Aorta (tissue), 5 donors: ENCODE data around the gene SF3B4. TPM values are rescaled to one million over a fixed set of nuclear protein-coding genes. Genes with fewer than 3 reads are reported as not detected.
A peak's percentile ranks its signal among the peaks of the same experiment; 100 is the strongest.
"Not testable (repeated sequence)": the region's sequence is repeated elsewhere in the genome, so short reads cannot be mapped to it uniquely, and the experiment has no call there.

Experiments used
- ATAC-seq: fragments of 200-7000 bp; cut with Tn5 transposase; one replicate; pipeline ENCODE4 v1.9.1; 2022; ENCODE audit warnings: moderate library complexity; ENCODE audit not compliant: low FRiP score
- DNase-seq, 2 donors: peaks; one replicate each; pipeline ENCODE4 v3.0.0-alpha.2; 2020
- H3K27ac ChIP-seq, 2 donors: one replicate each; pipeline ENCODE4 v1.5.1; 2013; ENCODE audit warnings: low read length in 2 of 2, mild to moderate bottlenecking in 2 of 2, moderate library complexity in 2 of 2, control low read depth in 1 of 2, inconsistent platforms in 1 of 2, low read depth in 1 of 2
- H3K27me3 ChIP-seq, 2 donors: one replicate each; pipeline ENCODE4 v1.6.1; 2013; ENCODE audit warnings: control low read depth in 1 of 2, low read length in 1 of 2, mild to moderate bottlenecking in 1 of 2, moderate library complexity in 1 of 2; ENCODE audit not compliant: insufficient read depth in 2 of 2, control insufficient read depth in 1 of 2
- H3K36me3 ChIP-seq, 2 donors: one replicate each; pipeline ENCODE4 v1.6.1; 2013; ENCODE audit warnings: control low read depth in 1 of 2, low read length in 1 of 2, mild to moderate bottlenecking in 1 of 2; ENCODE audit not compliant: insufficient read depth in 2 of 2, control insufficient read depth in 1 of 2
- H3K4me1 ChIP-seq, 2 donors: one replicate each; pipeline ENCODE4 v1.6.1; 2013; ENCODE audit warnings: low read length in 2 of 2, control low read depth in 1 of 2, mild to moderate bottlenecking in 1 of 2, moderate library complexity in 1 of 2; ENCODE audit not compliant: insufficient read depth in 2 of 2, control insufficient read depth in 1 of 2
- H3K4me3 ChIP-seq, 2 donors: one replicate each; pipeline ENCODE4 v1.5.1; 2013; ENCODE audit warnings: low read length in 2 of 2, control low read depth in 1 of 2, mild to moderate bottlenecking in 1 of 2
- H3K9me3 ChIP-seq: one replicate; pipeline ENCODE4 v1.6.1; 2013; ENCODE audit warnings: mild to moderate bottlenecking, low read length; ENCODE audit not compliant: control insufficient read depth
- WGBS, 2 donors: extraction: QIAGEN DNeasy Blood & Tissue Kit; methylation state at CpG; one replicate each; pipeline ENCODE4 v1.1.7; 2013; 5-methylcytosine and 5-hydroxymethylcytosine counted together
- intact Hi-C, 2 donors: fragments of 100-400 bp; cut with DNase I; formaldehyde crosslinking; loops; one replicate each; pipeline versions ENCODE4 v1.14.2 to v1.15.0; 2022
- polyA plus RNA-seq, 2 donors: library from polyadenylated mRNA; stranded (reverse); fragments of 200-250 nt; gene quantifications; one replicate each; pipeline ENCODE4 v1.2.3, GENCODE V29; 2013
- total RNA-seq, 2 donors: library from RNA; stranded (reverse); fragmentation: NEBNext Ultra II Directional; extraction: Animal tissue kit (Norgen Biotek cat#: 25700); gene quantifications; one replicate each; pipeline ENCODE4 v1.2.1, GENCODE V29; 2021
- donor health status: healthy with polysubstance abuse.
- donor health status: Bipolar disorder and iron deficiency.
- donor health status: DM: no; HTN: no; CAD: no.
- donor health status: DM: no; HTN: no; CAD: no.
- donor health status: DM: yes; HTN: yes; CAD: no.

Gene SF3B4
- total and polyA plus RNA-seq, 4 donors = 18.8 to 42.6 (median 37.4) TPM

- DNase-seq (no peak), ATAC-seq (no peak)
- 38 to 46% methylated on average over 2 of the region's 2 CpGs for WGBS, 2 donors
- H3K36me3 ChIP-seq = peaks cover 4 to 11% of the 10 kb centered on the region in 2 donors
- no peaks in the 10 kb centered on the region for H3K9me3 ChIP-seq
- no peaks in the 10 kb centered on the region for H3K27me3 ChIP-seq
- peak overlapping the region; percentile 37 to 40 for H3K27ac ChIP-seq
- no peak overlapping the region for H3K4me3 ChIP-seq
- intact Hi-C loops = loop anchor here (1.0 to 5.0 kb wide), 3 partner anchors 88 to 206 kb away; no protein-coding TSS in a partner anchor
- H3K4me1 ChIP-seq = no peaks in the 10 kb centered on the region
These were observed 35.1 kb upstream of the SF3B4 start for GRCh38 chr1:149962736-149963135.

DNA sequence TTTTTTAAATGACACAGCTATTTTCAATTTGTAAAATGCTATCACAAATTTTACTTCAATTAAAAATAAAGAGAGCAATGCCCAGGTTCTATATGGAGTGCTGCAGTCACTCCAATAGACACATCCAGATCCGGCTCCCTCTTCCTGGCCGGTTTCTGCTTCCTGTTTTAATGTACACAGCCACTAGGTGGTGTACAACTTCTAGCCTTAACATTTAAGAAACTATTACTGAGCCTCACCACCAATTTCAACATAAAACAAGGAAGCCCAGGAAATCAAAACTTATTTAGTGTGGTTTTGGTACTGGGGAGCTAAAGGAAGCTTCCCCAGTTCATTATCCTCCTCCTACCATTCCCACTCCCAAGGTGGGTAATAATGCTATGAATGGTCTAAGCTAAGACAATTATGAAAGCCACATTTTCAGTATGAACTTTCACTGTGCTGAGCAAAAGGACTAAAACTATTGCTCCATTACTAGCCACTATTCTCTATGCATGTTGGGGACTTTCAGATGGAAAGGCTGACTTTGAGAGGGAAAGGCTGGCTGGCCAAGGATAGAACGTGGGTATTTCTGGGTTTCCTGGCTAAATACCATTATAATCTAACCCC, 34.5 kb upstream of the SF3B4 start:
- intact Hi-C loops = loop anchor here (1.0 to 5.0 kb wide), 3 partner anchors 88 to 207 kb away; no protein-coding TSS in a partner anchor
- Histone ChIP-seq H3K4me3 (no peak overlapping the region), H3K36me3 (peaks cover 3 to 9% of the 10 kb centered on the region in 2 donors), H3K27ac (peak overlapping the region in 1 of 2 donors; percentile 37), H3K27me3 (no peaks in the 10 kb centered on the region), H3K4me1 (no peaks in the 10 kb centered on the region), H3K9me3 (no peaks in the 10 kb centered on the region)
- DNase-seq (peak in 1 of 2 donors; percentile 50), ATAC-seq (peak; percentile 87)
- WGBS, 2 donors = 7 to 14% methylated on average over 3 of the region's 3 CpGs

GRCh38 chr1:149957548-149957947, 29.9 kb upstream of the SF3B4 start:
- WGBS, 2 donors = 96 to 98% methylated on average over 14 of the region's 14 CpGs
- H3K27ac ChIP-seq, H3K4me1 ChIP-seq, intact Hi-C loops, H3K9me3 ChIP-seq, H3K4me3 ChIP-seq, ATAC-seq, DNase-seq, H3K27me3 ChIP-seq, H3K36me3 ChIP-seq: not testable (repeated sequence)

- intact Hi-C loops = no loop called here
- H3K36me3 ChIP-seq = peaks cover 0 to 5% of the 10 kb centered on the region in 2 donors
These were observed 22.3 kb upstream of the SF3B4 start for GRCh38 chr1:149949911-149950310.

DNA sequence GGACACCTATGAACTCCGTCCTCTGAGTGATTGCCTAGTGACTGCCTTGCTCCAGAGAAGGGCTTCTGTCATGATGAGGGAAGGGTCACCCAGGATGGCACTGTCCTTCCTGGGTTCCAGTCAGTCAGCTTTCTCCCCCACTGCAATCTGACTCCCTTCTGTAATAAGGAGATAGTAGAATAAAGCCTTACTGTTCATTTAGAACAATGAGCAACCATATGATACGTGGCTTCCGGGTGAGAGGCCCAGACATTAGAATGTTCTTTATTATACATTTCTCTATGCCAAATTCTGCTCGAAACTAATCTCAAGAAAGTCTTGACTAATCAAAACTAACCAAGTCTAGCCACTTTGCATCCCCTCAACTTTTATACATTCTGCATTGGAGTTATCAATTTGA, 17.6 kb upstream of the SF3B4 start:
- 91 to 94% methylated on average over 4 of the region's 4 CpGs for WGBS, 2 donors
- ATAC-seq = no peak
- Histone ChIP-seq H3K4me3 (no peak overlapping the region), H3K4me1 (no peaks in the 10 kb centered on the region), H3K9me3 (no peaks in the 10 kb centered on the region), H3K36me3 (peaks cover 0 to 5% of the 10 kb centered on the region in 2 donors), H3K27me3 (no peaks in the 10 kb centered on the region), H3K27ac (no peak overlapping the region)
- no peak for DNase-seq
- intact Hi-C loops = no loop called here

More at GRCh38 chr1:149949911-149950310, 22.3 kb upstream of the SF3B4 start:
- H3K9me3 ChIP-seq = no peaks in the 10 kb centered on the region
- H3K4me1 ChIP-seq = no peaks in the 10 kb centered on the region
- H3K27ac ChIP-seq = no peak overlapping the region
- H3K4me3 ChIP-seq = no peak overlapping the region
- DNase-seq (no peak), ATAC-seq (no peak)
- H3K27me3 ChIP-seq = no peaks in the 10 kb centered on the region
- 75 to 77% methylated on average over 6 of the region's 6 CpGs for WGBS, 2 donors

DNA sequence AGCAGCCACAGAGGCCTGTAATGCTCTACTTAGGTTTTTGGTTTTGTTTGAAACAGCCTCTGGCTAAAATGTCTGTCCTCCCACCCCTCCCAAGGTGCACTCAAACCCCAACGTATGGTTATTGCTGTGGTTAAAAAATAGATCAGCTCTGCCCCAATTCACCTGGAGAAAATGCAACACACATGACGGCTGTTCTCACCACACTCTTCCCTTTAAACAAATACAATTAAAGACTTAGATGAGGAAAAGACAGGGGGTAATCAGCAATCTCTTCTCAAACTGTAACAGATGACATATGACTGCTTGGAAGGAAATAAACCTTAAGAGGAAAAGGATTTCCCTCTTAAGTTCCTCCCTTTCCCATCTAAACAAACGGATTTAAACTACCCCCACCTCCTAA, 15.3 kb upstream of the SF3B4 start:
- H3K4me1 ChIP-seq = peaks cover 0 to 2% of the 10 kb centered on the region in 2 donors
- intact Hi-C loops = no loop called here
- WGBS, 2 donors = 46 to 59% methylated on average over 3 of the region's 3 CpGs
- H3K27me3 ChIP-seq = no peaks in the 10 kb centered on the region
- H3K4me3 ChIP-seq = no peak overlapping the region
- no peaks in the 10 kb centered on the region for H3K36me3 ChIP-seq
- no peaks in the 10 kb centered on the region for H3K9me3 ChIP-seq
- H3K27ac ChIP-seq = no peak overlapping the region
- ATAC-seq (no peak), DNase-seq (no peak)

- DNase-seq (no peak), ATAC-seq (no peak)
- H3K4me3 ChIP-seq = no peak overlapping the region
- H3K36me3 ChIP-seq = no peaks in the 10 kb centered on the region
- H3K9me3 ChIP-seq = no peaks in the 10 kb centered on the region
- WGBS, 2 donors = 10 to 15% methylated on average over 5 of the region's 5 CpGs
- intact Hi-C loops = no loop called here
- no peaks in the 10 kb centered on the region for H3K27me3 ChIP-seq
- H3K4me1 ChIP-seq = peaks cover 0 to 2% of the 10 kb centered on the region in 2 donors
- no peak overlapping the region for H3K27ac ChIP-seq
These were observed 14.6 kb upstream of the SF3B4 start for GRCh38 chr1:149942207-149942606.

- no peak overlapping the region for H3K27ac ChIP-seq
- DNase-seq (no peak), ATAC-seq (no peak)
- intact Hi-C loops = no loop called here
- H3K27me3 ChIP-seq = no peaks in the 10 kb centered on the region
- peaks cover 2% of the 10 kb centered on the region in 2 donors for H3K4me1 ChIP-seq
- no peaks in the 10 kb centered on the region for H3K9me3 ChIP-seq
- no peak overlapping the region for H3K4me3 ChIP-seq
- WGBS, 2 donors = 90 to 92% methylated on average over 3 of the region's 3 CpGs
- H3K36me3 ChIP-seq = no peaks in the 10 kb centered on the region
These were observed 12.8 kb upstream of the SF3B4 start for GRCh38 chr1:149940427-149940826.

GRCh38 chr1:149938668-149939003, 11.0 kb upstream of the SF3B4 start:
- WGBS, 2 donors = 15 to 18% methylated on average over 11 to 13 of the region's 13 CpGs
- not testable (repeated sequence) for DNase-seq, H3K9me3 ChIP-seq, H3K4me1 ChIP-seq, H3K36me3 ChIP-seq, H3K27me3 ChIP-seq
- intact Hi-C loops = loop anchor here in 1 of 2 donors (2.0 kb wide), 1 partner anchor 50 kb away; no protein-coding TSS in a partner anchor
- H3K4me3 ChIP-seq = peak overlapping the region in 1 of 2 donors; percentile 0
- ATAC-seq = peak; percentile 30
- H3K27ac ChIP-seq = peak overlapping the region in 1 of 2 donors; percentile 77
